HG03280 (cell line): ENCODE data around the gene TMX4.
A peak's percentile ranks its signal among the peaks of the same experiment; 100 is the strongest.

Experiments
- ATAC-seq: cut with Tn5 transposase; IDR thresholded peaks from one replicate; pipeline ENCODE4 v1.9.1; 2021; ENCODE audit warnings: mild to moderate bottlenecking, moderate library complexity; ENCODE audit not compliant: unreplicated experiment

Gene TMX4

DNA sequence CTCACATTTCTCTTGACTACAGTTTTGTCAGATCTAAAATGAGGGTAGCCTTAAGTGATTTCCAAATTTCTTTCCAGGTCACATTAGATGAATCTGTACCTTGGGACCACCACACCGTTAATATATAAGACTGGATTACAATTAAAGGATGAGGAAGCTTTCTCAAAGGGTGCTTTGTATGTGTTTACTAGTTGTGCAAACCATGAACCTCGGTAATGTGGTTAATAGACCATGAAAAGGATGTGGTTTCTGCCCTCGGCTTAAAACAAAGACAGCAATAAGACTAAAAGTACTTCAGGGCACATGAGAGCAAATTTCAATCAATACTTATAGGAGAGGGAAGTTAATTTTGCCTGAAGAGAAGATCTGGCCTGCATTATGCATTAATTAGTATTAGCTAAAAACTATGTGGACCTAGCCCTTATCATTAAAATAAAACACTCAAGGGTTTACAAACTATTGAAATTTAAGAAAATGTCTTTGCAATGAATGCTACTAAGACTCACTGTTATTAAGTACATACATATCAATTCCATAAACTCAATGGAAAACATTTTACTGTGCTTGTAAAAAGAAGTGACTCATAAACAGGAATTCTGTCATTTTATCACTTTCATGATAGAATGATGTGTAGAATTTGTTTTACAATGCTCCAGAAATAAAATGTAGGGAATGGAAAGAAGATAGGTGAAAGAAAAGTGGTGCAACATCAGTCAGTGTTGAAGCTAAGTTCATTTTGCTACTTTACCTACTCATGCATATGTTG lies 936 bp upstream of the TMX4 start:
- peak; percentile 32 for ATAC-seq

DNA sequence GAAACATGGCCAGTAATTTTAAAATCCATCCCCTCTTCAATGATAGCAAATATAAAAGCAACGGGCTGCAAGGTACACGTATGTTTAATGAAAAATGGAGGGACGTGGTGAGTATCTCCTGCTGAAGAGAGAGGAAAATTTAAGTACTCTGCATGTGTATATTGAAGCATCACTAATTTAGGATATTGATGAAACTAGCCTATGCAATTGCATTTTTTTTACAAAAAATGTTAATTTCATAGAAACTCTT lies 362 bp upstream of the TMX4 start:
- no peak for ATAC-seq

GRCh38 chr20:8018958-8019245 lies 659 bp downstream of the TMX4 start:
- peak; percentile 61 for ATAC-seq

DNA sequence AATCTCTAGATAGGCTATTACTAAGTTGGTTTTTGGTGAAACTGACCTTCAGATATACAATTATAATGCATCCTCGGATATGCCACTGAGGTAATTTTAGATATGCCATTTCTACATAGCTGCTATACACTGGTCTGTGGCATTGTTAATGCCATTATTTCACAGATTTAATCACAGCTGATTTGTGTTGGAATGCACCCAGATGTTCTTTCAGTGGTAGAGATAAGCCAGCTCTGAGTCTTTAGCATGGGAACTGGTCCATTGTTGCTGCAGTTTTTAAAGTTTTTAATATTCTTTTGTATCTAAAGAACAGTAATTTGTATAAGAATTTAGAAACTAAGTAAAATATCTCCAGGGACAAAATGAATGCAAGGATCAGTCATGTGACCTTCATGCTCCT lies 6.8 kb downstream of the TMX4 start:
- no peak for ATAC-seq

DNA sequence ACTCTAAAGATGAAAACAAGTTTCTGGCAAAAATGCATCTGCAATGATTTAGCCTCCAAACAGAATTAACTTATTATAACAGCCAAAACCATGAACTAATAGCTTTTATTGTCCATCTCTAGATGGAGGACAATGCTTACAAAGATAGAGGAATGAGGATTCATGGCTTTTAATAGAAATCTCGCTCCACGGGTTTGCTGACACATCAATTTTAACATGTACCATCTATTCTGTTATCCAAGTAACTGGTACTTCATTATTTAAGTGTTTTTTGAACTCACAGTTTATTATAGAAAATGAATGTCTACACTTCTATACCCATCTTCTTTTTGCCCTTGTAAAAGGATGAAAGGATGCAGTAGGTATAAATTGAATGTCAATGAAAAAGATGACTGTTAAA lies 10.8 kb downstream of the TMX4 start:
- ATAC-seq, result no peak

GRCh38 chr20:8007490-8007889 lies 12.1 kb downstream of the TMX4 start:
- ATAC-seq, result no peak

GRCh38 chr20:8005575-8006366 lies 13.8 kb downstream of the TMX4 start:
- ATAC-seq, result no peak

GRCh38 chr20:8005033-8005432 lies 14.5 kb downstream of the TMX4 start:
- no peak for ATAC-seq

- ATAC-seq, result no peak
Observed at GRCh38 chr20:8002056-8002455, 17.5 kb downstream of the TMX4 start.

- ATAC-seq, result no peak
Observed at GRCh38 chr20:8000796-8001195, 18.8 kb downstream of the TMX4 start.

GRCh38 chr20:7996898-7997297 lies 22.7 kb downstream of the TMX4 start:
- ATAC-seq, result no peak

DNA sequence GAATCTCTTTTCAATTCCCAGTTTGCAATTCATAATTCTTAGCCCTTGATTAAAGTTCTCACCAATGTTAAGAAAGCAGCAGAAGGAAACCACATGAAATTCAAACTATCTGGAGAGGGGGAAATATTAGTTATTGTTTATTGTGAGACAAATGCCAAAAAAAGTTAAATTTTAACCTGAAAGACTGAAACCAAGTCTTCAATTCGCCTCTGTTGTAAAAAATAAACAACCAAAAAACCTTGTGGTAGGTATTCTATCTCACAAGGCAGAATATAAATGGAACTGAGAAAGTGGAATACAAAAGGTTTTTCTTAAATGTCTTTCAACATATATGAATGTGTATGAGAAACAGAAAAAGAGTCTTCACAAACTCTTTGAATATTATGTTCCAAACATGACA lies 24.8 kb downstream of the TMX4 start:
- no peak for ATAC-seq

DNA sequence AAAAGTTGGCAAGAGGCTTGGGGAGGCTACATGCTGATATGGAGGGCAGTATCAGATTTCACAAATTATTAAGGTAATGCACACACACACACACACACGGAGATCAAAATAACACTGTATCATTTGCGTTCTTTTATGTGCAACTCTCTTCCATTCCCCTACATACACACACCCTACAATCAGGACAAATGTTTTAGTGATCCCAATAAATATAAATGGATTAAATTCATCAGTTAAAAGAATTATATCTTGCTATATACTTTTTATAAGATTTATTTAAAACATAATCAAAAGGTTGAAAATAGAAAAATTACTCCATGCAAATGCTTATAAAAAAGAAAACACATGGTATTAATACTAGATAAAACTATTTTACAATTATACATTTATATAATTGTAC lies 25.9 kb downstream of the TMX4 start:
- ATAC-seq, result no peak

DNA sequence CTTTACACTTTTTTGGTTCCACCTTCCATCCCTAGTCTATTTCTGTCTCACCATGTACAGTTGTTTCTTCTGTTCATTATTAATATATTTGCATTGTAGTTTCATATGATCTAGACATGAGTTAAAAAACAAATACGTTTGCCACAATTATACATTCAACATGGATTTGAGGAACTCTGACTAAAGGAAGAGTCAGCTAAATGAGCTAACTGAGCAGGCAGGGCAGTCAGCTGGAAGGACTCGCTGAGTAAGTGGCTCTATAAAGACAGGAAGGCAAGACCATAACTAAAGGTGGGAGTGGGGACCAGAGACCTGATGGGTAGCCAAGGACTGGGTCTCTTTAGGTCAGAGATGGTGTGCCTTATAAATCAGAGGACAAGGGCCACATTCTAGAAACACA lies 26.3 kb downstream of the TMX4 start:
- ATAC-seq, result no peak

- no peak for ATAC-seq
Observed at GRCh38 chr20:7990385-7990784, 29.2 kb downstream of the TMX4 start.

GRCh38 chr20:7989379-7989778 lies 30.2 kb downstream of the TMX4 start:
- no peak for ATAC-seq

DNA sequence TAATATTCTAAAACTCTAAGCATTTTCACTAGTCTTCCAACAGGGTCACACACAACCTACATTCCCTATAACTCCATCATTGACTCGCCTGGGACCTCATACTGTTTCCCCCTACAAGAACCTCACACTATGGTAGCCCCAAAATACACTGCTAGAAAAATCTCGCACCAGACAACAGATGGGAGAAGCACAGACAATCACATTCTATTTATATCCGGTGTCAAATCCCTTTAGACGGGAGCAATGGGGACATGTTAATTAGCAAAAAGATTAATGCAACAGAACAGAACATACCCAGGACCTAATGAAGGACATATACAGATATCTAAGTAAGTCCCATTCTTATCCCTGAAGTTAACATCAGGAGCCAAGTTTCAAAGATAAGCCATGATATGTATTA lies 33.6 kb downstream of the TMX4 start:
- no peak for ATAC-seq

DNA sequence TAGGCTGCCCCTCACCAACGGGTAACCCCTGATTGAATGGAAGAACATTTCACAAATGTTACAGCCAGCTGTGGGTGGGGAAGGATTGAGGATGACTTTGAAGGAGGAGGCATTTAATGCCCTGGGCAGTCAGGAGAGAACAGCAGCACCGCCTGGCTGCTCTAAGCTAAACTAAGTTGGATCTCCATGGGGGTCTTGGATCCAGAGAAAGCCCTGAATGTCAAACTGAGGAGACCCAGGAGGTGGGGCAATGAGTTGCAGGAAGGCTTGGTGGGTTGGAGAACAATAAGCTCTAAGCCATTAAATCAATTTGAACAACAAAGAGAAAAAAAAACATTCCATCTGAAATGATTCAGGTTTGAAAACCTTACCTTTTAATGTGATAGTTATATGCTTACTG lies 35.4 kb downstream of the TMX4 start:
- no peak for ATAC-seq

- no peak for ATAC-seq
Observed at GRCh38 chr20:7981374-7981773, 38.2 kb downstream of the TMX4 start.

DNA sequence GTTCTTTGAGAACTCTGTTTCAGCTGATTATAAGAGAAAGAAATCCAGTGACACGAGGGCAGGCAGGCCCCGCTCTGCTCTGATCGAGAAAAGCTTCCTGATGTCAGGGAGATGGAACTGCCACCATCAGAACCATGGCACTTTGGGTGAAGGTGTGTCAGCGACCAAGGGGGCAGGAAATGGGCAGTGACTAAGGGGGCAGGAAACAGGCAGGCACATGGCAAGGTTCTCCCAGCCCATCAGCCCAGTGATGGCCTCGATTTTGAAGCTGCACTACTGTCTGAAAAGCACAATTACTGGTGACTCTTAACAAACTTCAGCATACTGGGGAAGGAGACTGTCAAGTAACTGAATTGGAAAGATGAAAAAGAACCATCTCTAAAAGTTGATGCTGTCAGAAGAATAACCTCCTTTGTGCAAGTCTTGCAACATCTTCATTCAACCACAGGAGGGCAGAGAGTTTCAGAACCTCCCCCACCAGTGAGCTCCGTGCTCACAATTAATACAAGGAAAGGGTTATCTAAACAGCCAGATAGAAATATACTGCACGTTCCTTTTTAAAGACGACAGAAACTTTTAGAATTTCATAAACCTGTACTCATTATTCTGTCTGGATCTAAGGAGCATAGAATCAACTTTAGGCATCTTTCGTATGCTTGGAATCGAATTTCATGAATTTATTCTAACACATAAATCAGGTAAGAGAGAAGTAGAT lies 39.1 kb downstream of the TMX4 start:
- peak; percentile 85 for ATAC-seq

DNA sequence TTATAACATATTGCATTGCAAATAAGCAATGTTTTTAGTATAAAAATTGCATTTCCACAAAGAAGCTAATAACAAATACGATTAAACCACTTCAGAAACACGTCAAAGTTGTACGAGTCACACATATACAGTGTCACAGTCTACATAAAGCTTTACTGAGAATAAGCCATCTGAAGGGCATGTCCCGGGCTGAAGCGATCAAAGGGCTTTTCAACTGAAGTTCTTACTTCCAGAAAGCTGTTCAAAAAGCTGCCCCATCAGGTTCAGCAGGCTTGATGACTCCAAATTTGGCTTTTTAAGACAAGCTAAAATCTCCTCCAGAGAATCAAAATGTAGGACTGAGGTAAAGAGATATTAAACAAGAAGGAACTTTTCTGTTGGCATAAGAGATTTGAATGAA lies 41.9 kb downstream of the TMX4 start:
- no peak for ATAC-seq

DNA sequence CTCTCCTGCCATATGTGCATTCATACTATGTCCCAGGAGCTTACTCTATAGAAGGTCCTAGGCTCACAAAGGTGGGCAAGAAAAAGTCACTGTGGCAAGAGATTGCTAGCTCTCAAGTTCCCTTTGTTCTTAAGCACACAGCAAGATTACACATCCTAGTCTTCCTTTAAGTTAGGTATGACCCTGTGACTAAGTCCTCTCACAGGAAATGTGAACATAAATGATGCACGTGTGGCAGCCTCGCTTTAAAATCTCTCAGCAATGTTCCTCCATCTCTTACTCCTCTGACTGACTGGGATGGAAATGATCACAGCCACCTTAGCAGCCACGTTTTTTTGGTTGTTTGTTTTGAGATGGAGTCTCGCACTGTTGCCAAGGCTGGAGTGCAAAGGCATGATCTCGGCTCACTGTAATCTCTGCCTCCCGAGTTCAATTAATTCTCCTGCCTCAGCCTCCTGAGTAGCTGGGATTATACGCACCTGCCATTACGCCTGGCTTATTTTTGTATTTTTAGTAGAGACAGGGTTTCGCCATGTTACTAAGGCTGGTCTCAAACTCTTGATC lies 43.6 kb downstream of the TMX4 start:
- no peak for ATAC-seq
